Amygdala (tissue), 56 donors: ENCODE measurements around the gene STIM1.
A peak's percentile ranks its signal among the peaks of the same experiment; 100 is the strongest.

Experiments used
- DNase-seq, 56 donors: peaks; one replicate each; lab custom pipeline; 2025; lab: John Stamatoyannopoulos, UW

STIM1 gene

DNA sequence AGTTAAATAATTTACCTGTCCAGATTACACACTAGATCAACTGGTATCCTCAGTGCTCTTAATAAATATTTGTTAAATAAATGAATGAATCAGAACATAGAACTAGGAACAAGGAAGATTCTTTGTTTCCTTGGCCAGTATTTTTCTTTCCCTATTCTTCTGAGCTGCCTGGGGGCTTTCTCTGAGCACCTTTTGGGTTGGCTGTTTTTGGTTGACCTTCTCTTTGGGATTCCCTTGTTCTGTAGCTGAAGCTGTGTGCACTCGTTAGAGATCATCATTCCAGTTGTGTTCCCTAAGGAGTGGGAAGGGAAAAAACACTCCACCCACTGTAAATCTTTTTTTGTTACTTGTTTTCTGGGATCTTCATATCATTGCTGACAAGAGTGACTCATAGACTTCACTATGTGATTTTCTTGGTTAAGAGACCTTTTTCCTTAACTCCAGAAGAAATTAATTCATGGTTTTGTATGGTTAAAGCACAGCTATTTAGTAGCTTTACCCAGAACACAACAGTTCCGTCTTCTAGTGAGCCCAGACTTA, 84.3 kb downstream of the STIM1 start:
- no peak for DNase-seq

DNA sequence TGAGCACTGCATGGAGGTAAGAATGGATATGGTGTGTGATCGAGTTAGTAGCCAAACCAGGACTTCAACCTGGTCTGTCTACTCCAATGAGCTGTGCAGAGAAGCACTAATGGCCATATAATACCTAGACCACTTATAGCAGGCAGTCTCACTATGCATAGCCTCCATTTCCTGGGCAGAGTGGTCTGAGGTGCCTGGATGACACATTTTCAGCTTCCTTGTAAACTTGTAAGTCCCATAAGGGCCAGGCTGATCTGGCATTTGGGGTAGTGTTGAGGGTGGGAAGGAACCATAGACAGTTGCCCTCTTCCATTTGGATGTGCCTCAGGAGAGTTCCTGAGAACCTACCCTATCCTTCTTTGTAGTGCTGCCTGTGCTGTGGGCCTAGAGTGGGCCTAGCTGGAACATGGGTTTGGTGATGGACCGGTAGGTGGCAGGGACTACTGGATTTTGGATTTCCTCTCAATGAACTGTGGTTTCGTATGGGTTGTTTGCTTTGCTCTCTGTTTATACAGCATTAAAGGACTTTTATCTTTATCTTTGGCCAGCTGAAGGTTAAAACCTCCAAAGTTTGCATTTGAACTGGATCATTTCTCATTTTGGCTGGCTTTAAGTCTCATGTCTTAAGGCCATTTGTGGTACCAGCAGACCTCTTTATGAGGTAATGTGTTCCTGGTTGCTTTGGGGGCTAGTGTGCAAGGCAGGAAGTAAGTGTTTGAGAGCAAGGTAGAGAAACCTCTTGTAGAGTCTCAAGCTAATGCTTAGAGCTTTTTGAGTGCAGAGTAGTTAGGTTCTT, 86.9 kb downstream of the STIM1 start:
- DNase-seq = no peak

DNA sequence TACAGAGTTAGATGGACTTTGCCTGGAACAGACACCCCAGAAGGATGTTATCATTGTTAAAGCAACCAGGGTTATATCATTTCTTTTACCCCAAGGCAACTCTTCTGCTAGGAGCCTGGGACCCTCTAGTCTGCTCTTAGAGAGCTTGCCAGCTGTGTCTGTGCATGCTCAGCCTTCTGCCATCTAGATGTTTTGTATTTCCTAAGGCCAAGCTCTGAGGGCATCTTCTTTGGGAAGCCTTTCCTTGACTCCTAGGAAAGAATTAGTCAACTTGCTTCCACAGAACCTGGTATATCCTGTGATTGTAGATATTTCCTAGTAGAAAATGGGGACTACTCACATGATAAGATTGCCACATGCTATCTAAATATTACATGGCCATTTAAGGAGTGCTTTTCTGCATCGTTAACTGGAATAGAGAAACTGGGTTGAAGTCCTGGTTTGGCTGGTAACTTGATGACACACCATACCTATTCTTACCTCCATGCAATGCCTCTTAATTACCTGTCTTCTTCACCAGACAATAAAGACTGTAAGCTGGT, 87.6 kb downstream of the STIM1 start:
- DNase-seq = no peak

DNA sequence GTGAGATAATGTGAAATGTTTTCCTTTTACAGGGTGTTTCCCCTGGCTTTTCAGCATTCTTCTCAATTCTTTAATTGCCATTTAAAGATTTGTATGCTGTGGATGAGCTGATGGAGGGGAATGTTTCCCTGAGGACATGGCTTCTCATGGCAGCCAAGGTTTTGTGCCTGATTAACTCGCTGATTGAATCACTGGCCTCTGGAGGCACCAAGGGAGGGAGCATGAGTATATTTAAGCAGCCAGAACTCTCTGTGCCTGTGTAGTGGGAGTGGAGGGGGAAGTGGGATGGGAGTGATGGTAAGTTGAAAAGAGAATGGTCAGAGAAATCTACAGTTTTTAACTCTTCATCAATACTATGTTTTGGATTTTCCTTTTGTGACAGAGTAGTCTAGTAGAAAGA, 88.7 kb downstream of the STIM1 start:
- peak in 18 of 56 donors; percentile 2 to 37 (median 16) for DNase-seq

DNA sequence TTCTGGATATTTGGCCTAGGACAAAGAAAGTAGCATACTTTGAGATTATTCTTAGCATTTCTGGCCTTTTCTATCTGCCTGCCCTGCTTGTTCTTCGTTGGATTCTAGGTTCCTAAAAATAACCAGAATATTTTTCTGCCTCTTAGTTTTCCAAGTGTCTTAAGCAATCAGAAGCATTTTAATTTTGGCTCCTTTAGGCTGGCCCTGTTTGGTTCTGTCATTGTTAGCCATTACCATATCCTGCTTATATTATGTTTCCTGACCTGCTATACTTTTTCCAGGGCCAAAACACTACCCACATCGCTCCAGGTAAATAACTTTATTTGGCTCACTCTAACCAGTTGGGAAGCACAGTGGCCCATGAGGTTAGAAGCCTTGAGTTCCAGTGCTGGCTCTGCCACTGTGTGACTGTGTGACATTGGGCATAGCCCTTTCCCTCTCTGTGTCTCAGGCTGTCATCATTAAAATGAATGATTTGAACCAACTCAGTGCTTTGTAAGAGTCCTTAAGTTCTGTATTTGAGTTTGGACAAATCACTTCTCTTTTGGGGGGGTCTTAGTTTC, 91.1 kb downstream of the STIM1 start:
- no peak for DNase-seq

DNA sequence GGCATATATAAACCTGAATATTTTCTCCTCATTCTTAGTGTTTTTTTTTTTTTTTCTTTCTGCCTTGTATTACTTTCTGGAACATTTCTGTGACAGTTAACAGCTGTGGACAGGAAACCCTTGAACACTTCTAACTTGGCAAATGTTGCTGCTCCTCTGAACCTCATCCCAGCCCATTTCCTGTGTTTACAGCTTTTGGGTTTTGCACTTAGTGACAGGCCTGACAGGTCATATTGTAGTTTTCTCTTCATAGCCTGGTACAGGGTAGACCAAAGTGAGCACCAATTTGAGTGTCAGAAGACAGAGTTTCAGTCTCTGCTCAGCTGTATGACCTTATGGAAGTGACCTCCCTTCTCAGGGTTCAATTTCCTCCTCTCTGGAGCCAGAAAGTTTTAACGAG, 91.6 kb downstream of the STIM1 start:
- no peak for DNase-seq

DNA sequence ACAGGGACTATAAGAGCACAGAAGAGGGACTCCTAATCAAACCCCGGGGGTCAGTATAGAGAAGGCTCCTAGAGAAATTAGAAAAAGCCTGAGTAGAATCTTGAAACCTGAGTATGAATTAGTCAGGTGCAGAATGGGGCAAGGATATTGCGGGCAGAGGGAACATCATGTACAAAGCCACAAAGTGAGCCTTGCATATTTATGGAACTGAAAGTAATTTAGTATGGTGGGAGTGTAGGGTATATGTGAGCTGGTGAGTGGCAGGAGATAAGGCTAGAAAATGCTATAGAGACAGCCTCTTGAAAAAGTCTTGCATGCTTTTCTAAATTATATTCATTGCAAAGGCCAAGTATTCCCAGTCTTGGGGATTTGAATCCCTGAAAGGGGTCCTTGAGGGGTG, 93.7 kb downstream of the STIM1 start:
- DNase-seq = no peak

DNA sequence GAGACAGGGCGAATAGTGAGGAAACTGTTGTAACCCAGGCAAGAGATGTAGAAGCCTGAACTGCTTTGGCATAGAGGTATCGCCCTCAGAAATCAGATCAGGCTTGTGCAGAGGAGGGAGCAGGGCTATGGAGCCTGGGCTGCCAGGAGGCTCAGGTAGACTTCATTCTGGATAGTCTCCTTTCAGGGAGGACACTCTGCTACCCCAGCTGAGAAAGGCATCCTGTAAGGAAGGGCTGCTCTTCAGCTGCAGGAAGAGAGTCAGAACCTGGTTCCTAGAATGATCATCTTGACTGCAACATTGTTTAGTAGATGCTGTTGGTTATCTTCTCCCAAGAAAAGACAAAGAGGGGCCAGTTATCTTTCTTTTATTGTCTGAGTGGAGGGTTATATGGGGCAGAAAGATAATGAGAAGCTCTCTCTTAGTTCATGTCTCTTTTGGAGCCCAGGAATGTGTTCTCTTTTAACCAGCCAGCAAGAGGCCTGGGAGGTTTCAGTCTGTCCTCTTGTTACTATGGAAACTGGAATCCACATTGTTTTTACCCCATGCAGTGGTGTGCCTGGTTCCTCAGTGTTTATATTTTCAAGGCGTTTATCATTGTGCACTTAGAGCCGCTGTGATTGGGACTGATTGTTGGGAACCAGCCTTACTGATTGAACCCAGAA, 95.7 kb downstream of the STIM1 start:
- DNase-seq = no peak

DNA sequence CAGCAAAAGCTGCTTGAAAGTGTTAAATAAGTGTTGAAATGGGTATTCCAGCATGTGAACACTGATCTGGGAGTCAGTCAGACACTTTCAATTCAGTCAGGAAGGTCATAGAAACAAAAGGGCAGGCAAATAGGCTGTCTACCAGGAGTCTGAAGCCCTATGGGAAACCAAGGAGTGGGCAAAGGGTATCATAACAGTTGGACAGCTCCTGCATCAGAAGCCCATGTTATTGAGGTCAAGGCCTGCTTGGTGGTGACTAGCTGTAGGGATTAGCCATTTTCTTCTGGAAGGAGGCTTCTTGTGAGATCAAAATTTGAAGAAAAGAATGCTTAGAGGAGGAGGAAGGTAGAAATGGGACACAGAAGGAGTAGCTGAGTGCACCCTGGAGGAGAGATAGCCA, 97.3 kb downstream of the STIM1 start:
- no peak for DNase-seq

DNA sequence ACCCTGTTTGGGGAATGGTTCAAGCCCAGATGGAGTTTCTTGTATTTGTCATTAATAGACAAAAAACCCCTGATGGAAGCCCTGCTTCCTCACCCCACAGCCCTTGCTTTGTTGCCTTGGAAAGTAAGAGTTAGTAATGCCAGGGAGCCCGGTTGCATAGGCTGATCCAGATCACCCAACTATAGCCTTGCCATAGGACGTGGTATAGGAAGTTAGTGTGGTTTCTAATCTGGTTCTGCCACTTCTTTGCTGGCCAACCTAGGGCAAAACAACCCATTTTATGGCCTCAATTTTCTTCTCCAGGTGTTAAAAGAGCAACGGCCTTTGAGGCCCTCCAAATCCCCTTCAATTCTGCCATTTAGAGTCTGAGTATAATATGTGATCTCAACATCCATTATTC, 97.9 kb downstream of the STIM1 start:
- DNase-seq = no peak

DNA sequence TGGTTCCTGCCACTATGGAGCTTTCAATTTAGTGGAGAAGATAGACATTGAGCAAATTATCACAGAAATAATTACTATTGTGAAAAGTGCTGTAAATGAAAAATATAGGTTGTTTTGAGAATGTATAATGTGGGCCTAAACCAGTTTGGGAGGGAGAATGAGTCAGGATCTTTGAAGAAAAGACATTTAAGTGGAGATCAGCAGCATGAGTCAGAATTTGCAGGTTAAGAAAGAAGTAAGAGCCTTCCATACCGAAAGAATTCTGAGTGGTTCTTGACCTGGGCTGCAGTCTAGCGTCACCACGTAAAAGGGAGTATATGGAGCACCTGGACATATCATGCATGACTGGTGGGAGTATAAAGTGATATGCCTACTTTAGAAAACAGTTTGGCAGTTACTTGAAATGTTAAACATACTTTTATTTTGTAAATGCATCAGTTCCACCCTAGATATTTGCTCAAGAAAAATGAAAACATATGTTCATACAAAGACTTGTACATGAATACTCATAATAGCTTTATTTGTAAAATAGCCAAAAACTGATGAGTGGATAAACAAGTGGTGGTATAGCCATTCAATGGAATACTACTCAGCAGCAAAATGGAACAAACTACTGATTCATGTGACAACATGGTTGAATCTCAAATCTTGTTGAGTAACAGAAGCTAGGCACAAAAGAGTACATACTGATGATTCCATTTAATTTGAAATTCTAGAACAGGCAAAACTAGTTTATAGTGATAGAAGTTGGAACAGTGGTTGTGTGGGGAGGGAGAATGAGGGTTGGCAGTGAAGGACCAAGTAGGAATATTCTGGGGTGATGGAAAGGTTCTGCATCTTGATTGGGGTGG, 99.2 kb downstream of the STIM1 start:
- DNase-seq = no peak

DNA sequence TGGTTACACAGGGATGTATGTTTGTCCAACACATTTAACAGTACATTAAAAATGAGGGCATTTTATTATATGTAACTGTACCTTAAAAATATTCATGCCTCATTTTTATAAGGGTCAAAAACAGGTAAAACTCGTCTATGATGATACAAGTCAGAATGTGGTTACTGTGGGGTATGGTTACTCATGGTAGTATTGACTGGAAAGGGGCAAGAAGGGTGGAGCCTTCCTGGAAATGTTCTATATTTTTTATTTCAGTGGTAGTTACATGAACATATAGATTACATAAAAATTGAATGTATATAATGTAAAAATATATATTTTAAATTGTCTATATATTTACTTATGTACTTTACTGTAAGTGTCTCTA, 99.8 kb downstream of the STIM1 start:
- DNase-seq = no peak

DNA sequence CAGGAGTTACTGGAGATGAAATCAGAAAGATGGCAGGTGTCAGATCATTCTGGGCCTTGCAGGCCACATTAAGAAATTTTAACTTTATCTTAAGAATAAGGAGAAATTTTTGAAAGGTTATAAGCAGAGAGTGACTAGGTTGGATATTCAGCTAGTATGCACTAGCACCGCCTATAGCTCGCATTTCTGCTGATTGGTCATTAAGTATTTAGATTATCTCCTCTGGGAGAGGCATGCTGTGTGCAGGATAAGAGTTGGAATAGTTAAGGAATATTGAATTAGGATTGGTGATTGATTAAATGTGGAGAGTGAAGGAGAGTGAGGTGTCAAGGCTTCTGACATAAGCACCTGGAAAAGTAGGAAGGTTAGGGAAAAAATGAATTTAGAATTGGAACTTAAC, 100.6 kb downstream of the STIM1 start:
- no peak for DNase-seq

DNA sequence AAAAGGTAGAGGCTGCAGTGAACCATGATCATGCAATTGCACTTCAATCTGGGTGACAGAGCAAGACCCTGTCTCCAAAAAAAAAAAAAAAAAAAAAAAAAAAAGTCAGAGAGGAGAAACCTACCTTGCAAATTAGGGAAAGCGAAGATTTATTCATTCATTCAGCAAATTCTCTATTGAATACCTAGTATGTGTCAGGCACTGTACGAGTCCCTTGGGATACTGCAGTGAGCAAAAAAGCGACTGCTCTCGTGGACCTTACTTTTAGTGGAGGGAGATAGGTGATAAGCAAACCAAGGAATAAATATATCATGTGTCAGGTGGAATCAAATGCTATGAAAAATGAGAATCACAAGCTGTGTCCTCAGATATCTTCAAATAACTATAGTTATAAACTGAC, 101.3 kb downstream of the STIM1 start:
- no peak for DNase-seq

DNA sequence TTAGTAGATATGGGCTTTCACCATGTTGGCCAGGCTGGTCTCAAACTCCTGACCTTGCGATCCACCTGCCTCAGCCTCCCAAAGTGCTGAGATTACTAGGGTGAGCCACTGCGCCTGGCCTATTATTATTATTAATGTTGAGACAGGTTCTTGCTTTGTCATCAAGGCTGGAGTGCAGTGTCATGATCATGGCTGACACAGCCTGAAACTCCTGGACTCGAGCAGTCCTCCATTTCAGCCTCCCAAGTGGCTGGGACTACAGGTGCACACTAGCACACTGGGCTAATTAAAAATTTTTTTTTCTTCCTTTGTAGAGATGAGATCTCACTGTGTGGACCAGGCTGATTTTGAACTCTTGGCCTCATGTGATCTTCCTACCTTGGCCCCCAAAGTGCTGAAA, 102.0 kb downstream of the STIM1 start:
- no peak for DNase-seq

DNA sequence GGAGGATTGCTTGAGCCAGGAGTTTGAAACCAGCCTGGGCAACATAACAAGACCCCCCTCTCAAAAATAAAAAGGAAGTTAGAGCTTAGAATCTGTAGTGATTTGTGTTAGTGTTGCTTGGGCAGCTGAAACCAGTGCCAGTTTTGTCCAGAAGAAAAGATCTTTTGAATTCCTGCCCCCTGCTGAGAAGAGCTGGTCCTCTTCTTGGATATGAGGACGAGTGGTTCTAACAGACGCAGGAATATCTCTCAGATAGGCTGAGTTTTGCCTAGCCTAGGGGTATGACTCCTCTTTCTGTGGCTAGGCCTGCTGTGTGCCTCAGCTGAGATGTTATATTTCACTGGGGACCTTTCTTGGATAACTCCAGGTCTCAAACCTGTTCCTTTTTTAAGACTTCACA, 102.8 kb downstream of the STIM1 start:
- no peak for DNase-seq

DNA sequence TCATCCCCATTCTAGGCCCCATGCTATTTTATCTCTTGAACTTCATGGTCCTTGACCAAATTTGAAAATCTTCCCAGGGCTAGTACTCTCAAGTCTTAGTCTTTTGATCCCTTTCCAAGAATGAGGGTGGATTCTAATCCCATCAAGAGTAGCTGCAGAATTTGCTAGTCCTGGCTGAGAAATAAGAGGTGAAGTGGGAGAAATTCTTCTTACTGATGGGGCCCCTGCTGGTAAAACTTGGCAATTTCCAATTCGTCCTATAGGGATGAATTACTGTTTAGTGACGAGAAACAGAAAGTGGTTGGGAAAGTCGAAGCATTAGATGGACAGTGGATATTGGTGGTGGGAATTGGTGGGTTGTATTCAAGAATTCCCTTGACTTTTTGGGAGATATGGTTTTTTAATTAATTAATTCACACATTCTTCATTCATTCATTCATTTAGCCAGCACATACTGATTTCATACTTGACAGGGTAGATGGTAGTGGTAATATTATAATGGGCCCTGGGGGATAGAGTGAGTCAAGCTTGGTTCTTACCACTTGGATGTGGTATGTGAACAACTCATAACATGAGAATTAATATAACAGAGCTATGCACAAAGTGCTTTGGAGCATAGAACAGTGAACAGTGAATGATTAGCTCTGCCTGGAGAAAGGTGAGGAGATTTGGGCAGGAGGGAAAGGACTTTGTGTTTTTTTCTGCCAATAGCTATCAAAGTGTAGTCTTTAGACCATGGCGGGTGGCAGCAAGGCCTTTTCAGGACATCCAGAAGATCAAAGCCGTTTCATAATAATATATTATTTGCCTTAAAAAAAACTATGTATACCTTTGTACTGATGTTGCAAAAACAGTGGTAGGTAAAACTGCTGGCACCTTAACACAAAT, 103.8 kb downstream of the STIM1 start:
- no peak for DNase-seq

DNA sequence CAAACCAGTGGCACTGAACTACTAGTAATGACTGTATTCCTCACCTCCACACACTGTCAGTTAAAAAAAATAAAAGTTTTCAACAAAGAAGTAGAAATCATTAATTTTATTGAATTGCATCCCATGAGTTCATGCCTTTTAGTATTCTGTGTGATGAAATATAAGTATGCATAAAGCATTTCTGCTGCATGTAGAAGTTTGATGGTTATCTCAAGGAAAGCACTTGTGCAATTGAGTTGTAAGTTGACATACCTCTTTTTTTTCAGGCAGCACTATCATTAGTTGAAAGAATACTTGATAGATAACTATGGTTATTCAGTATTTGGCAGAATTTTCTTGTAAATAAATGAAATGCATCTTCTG, 104.4 kb downstream of the STIM1 start:
- no peak for DNase-seq

DNA sequence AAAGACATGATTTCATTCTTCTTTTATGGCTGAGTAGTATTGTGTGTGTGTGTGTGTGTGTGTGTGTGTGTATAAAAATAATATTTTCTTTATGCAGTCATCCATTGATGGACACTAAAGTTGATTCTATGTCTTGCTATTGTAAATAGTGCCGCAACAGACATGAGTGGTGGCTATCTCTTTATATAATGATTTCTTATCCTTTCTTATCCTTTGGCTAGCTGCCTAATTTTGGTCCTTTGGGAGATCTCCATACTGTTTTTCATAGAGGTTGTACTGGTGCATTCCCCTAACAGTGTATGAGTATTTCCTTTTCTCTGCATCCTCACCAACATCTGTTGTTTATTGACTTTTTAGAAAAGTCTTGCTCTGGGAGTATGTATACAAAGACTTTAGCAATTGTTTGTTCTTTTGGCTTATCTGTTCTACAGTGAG, 107.0 kb downstream of the STIM1 start:
- no peak for DNase-seq

DNA sequence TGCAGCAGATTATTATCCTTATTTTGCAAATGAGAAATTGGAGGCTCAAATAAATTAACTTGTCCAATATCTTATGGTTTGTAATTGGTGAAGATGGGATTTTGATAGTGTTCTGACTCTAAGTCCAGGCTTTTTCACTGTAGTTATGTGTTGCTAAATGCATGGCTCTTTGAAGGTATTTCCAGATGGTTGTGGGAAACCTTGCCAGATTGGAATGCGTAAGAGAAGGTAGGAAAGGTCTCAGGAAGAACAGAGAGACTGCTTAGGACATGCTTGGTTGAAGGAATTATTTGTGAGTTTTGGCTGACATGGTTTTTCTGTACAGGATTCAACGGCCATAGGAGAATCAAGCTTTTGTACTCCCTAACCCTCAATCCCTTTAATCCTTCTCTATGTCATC, 108.6 kb downstream of the STIM1 start:
- DNase-seq = no peak
